Head of caudate nucleus (tissue), 42 donors: ENCODE results near the gene ECT2.
"Not testable (repeated sequence)": the region's sequence is repeated elsewhere in the genome, so short reads cannot be mapped to it uniquely, and the experiment has no call there.

Experiments used
- DNase-seq, 42 donors: peaks; one replicate each; pipeline versions ENCODE4 v3.0.0 to v3.0.0-alpha.2; 2020 to 2021; ENCODE audit warnings: mixed read lengths in 7 of 42
- intact Hi-C: fragments of 100-400 bp; cut with DNase I; formaldehyde crosslinking; loops from one replicate; pipeline ENCODE4 v1.15.0; 2022

Gene ECT2, protein sequence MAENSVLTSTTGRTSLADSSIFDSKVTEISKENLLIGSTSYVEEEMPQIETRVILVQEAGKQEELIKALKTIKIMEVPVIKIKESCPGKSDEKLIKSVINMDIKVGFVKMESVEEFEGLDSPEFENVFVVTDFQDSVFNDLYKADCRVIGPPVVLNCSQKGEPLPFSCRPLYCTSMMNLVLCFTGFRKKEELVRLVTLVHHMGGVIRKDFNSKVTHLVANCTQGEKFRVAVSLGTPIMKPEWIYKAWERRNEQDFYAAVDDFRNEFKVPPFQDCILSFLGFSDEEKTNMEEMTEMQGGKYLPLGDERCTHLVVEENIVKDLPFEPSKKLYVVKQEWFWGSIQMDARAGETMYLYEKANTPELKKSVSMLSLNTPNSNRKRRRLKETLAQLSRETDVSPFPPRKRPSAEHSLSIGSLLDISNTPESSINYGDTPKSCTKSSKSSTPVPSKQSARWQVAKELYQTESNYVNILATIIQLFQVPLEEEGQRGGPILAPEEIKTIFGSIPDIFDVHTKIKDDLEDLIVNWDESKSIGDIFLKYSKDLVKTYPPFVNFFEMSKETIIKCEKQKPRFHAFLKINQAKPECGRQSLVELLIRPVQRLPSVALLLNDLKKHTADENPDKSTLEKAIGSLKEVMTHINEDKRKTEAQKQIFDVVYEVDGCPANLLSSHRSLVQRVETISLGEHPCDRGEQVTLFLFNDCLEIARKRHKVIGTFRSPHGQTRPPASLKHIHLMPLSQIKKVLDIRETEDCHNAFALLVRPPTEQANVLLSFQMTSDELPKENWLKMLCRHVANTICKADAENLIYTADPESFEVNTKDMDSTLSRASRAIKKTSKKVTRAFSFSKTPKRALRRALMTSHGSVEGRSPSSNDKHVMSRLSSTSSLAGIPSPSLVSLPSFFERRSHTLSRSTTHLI

DNA sequence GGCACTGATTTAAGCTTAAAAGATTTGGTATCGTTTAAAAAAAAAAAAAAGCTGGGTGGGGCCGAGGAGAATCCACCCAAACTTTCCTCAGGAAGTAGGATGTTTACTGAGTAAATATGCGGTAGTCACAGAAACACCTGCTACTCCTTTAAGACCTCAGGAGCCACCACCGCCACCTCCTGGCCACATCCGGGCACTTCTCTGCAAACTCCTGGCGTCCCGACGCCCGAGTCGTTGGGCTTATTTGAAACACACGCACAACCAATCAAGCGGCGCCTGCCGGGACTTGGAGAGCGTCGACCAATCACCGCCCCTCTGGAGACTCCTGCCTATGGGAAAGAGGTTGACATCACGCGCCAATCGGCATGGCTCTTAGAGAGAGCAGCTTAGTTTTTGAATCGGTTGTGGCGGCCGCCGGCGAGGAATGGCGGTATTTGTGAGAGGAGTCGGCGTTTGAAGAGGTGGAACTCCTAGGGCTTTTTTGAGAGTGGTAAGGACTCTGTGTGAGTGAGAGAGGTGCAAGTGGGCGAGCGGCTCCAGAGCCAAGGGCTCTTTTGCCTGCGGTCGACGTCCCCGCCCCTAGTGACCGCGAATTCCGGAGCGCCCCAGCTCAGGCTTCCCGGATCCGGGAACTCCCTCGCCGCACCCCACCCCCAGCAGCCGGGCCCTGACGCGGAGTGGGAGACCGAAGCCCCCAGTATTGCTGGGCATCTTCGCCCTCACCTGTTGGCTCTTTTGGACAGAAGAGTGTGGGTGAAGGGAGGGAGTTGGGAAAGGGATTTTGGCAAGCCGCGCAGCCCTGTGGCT, at the start of gene ECT2:
Gene ECT2 (plus strand): TSS at position 359 of the 807 bp plus-strand sequence. CDS start 3,805 bp downstream, outside the sequence.
- intact Hi-C loops, result no loop called here
- peak; percentile 97 to 100 (median 99) for DNase-seq

DNA sequence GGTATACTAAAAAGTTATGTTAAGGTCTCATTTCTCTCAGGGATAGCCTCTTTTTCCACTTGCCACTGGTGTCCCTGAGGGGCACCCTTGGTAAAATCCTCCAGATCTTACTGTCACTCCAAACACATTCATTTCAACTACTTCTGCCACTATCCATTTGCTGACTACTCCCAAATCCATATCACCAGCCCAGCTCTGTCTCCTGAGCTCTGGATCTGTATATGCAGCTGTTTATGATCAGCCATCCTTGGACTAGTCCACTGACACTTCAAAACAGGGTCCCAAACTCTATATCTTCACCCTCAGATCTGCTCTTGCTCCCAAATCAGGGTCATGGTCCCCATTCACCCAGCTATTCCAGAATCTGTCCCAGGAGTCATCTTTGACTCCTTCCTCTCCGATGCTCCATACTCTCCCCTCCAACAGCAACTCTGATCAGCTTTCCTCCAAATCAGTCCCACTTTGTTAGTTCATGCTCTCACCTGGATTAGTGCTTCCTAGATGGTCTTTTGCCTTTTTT, 49.5 kb upstream of the ECT2 start:
- DNase-seq, result no peak
- intact Hi-C loops, result no loop called here

DNA sequence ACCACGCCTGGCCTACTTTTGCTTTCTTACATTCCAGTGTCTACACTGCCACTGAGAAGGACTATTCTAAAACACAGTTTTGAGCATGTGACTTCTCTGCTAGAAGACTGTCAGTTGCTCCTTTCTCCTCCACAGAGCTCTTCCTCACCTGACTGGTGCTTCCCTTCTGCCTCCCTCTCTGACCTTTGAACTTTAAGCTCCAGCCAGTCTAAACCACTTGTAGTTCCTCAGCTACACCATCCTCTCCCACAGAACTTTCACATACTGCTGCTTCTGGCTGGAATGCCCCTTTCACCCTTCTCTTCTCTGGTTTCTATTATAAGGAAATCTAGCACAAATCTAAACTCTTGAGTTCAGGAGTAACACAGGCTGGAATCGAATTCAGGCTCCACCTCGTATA, 48.8 kb upstream of the ECT2 start:
- intact Hi-C loops, result no loop called here

DNA sequence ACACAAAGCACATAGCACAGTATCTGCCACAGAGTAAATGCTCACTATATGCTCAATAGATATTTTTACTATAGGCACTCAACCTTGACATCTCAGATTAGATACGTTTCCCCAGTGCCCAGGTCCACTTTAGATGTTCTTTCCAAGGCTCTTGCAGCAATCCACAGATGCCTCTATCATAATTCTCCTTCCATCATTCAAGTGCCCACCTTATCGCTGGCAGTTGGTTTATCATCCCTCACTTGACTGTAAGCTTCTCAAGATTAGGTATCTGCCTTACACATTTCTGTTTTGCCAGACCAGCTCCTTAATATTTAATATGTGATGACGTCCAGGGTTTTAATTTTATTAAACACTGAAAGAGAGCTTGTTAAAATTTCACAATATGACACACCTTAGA, 48.3 kb upstream of the ECT2 start:
- no peak for DNase-seq
- intact Hi-C loops, result no loop called here

More for the DNA sequence above, 48.8 kb upstream of the ECT2 start:
- no peak for DNase-seq

DNA sequence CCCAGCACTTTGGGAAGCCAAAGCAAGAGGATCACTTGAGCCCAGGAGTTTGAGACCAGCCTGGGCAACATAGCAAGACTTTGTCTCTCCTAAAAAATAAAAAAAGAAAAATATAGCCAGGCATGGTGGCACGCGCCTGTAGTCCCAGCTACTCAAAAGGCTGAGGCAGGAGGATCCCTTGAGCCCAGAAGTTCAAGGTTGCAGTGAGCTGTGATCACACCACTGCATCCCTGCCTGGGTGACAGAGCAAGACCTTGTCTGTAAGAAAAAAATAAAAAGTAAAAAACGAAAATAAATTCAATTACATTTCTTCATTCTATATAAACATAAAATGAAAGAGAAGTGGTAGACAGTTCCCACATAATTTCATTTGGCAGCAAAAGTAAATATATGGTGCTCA, 47.8 kb upstream of the ECT2 start:
- DNase-seq, intact Hi-C loops: not testable (repeated sequence)

DNA sequence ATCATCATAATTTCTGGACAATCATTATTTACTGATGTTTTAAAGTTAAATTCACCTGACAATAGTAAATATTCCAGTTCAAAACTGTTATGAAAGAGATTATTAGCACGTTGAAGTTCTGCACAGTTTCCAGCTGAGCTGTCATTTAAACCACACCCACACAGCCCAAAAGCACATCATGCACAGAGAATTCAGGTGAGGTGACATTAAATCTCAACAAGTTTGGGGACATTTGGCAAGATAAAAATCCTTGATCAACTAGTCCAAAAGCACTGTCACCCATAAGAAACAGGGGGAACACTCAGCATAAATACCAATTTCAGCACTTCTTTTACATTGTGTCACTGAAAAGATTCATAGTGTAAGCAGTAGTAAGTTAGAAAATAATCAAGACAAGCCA, 46.5 kb upstream of the ECT2 start:
- DNase-seq, result peak in 26 of 42 donors; percentile 6 to 77 (median 42)
- intact Hi-C loops, result no loop called here

DNA sequence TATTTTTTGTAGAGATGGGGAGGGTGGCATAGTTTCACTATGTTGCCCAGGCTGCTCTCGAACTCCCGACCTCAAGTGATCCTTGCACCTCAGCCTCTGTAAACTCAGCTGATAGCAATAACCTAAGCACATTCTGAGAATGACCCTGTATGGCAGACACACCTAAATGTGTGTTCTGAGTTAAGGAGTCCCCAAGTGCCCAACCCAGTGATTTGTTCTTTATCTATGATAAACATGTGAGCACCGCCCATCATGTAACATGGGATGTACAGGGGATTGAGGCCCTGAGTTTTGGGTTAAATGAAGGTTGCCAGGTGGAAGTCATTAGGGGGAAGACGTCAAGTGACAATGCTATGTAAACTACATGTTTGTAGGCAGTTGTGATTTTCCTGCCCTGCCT, 45.4 kb upstream of the ECT2 start:
- no peak for DNase-seq
- intact Hi-C loops, result no loop called here

DNA sequence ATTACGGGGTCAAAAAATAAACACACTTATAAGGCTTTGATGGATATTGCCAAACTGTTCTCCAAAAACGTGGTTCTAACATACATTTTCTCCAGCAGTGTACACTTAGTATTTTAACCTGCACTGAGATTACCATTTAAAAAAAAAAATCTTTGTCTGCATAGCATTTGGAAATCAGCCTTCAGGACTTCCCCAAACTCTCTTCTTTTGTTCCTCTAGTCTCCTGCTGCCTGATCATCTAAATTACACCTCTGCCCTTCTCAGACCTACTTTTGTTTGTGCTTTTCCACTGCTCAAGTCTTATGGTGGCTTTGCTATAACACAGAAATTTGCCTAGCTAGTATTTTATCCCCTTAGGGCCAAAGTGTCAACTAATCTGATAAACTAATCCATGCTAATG, 43.5 kb upstream of the ECT2 start:
- intact Hi-C loops, result no loop called here
- no peak for DNase-seq

DNA sequence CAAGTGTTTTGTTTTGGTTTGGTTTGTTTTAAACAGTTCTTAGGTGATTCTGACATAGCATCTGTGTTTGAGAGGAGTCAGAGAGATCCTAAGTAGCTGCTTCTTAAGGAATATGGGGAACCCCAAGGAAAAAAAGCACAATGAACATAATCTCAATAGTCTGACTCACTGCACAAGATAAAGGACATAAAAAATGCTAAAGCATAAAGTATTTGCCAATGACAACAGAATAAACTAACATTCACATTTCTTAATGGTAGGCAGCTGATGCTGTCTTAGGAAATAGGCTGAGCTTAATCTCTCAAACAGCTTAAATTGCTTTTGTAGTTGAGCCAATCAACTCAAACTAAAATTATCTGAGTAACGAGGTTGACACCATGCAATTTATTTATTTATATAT, 42.6 kb upstream of the ECT2 start:
- DNase-seq, result no peak
- intact Hi-C loops, result no loop called here

DNA sequence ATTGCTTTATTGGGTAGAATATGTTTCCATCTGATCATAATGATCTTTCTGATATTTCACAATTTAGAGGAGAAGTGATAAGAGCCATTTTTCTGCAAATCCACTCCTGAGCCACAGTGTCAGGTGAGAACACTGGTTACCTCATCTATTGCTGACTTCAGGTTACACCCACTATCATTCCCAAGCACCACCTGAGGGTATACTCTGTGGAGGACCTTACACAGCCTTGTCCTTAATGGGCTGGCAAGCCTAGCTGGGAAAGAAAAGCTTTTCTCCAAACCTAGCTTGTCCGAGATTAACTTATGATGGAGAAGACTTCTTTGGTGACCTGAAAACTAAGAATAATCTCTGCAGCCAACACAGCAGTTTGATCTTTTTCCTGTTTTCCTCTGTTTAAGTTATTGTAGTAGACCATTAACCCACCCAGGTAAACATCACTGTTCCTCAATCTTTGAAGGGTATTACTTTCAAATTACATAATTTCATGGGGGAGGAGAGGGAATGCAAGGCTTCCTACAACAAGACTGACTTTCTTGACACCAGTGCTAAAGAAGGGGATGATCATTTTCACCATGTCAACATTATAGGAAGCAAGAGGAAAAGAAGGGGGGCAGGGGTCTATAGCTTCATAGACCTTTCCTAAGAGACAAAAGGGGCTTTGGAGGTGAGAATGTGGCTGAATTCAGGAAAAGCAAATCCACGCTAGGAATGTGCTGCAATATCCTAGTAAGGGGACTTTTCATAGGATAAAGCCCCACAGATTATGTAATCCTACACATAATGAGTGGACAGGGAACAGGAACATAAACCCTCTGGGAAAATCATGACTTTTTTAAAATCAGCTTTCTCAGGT, 41.4 kb upstream of the ECT2 start:
- DNase-seq, result peak in 1 of 42 donors; percentile 35
- intact Hi-C loops, result no loop called here

DNA sequence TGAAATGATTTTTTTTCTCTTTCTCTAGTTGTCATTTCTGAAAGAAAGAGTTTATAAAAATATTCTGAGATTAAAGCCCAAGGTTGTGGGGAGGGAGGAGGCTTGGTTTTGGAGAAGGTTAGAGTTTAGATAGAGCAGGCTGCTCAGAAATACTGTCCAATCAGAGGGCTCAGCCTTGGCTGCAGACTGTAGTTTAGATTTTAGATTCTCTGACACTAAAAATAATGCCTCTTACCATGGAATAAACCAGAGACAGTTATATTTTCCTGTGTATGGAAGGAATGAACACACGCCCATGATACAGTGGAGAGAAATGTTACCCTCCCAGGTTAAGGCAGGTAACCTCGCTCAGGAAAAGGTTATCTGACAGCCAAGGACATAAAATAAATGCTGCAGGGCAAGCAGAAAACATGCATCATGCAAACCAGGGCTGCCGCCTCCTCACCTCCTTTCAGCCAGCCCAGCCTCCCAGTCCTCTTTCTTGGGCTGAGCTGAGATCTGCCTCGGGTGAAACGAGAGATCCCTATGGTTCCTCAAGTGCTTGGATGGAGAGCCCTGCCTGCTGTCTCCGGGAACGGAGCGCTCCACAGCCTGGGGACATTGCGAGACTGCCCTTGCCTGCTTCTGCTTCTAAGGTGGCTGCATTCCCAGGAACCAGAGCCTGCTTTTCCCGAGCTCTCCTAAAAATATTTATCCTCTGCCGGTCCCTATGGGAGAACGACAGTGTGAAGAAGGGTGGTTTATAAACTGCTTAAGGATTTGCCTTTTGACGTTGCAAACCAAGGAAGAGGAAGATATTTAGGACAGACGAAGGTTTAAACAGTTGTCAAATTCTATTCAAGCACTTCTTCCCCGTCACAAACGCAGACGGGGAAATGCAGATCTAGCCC, 40.5 kb upstream of the ECT2 start:
- intact Hi-C loops, result no loop called here

DNA sequence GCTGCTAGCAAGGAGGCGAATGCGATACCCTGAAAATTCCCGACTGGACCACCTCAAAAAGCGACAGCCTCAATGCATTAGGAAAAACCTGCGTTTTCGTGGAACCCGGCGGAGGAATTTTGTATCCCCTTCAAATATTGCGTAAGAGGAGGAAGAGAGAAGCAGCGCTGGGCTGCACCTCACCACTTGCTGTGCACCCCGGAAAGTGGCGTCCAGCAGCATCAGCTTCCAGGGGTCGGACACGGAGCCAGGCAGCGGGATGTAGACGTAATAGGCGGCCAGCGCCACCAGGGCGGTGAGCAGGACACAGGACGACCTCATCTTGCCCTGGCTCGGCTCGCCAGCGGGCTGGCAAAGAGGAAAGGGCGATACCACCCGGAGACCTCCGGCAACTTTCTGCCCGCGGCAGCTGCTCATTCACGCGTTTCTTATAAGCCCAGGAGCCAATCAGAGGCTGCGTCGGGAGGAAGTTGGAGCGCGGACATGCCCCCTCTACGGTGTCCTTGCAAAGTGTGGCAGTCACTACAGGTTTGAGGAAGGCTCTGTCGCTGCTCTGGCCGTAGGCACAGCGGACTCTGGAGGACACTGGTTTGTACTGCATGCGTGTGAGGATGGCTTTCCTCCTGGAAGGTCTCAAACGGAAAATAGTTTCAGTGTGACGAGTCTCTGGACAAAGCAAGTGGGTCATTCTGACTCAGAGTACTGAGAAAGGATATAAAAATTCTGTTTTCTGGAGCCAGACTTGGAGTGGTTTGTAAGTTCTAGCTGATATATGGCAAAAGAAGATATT, 39.7 kb upstream of the ECT2 start, which contains the start of gene NCEH1:
Gene NCEH1 (minus strand): TSS at position 404 of the 790 bp plus-strand sequence. CDS start 83 bp downstream, at position 321.
- DNase-seq, result peak; percentile 69 to 96 (median 88)
- intact Hi-C loops, result no loop called here

More for the DNA sequence above, 40.5 kb upstream of the ECT2 start:
- peak in 40 of 42 donors; percentile 11 to 73 (median 43) for DNase-seq

DNA sequence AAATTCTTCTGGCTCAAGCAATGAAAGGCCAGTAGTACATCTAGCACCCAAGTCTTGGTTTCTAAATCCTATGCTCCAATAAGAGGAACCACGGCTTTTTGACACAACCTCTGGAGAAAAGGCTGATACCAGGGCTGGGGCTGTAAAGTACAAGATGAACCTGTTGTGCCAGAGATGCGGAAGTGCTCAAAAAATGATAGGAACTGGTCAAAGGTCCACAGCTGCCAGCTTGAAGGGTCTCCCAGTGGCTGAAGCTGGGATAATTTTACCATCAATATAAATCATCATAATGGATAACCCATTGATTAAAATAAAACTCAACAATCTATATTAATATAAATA, 39.1 kb upstream of the ECT2 start:
- intact Hi-C loops, result no loop called here

DNA sequence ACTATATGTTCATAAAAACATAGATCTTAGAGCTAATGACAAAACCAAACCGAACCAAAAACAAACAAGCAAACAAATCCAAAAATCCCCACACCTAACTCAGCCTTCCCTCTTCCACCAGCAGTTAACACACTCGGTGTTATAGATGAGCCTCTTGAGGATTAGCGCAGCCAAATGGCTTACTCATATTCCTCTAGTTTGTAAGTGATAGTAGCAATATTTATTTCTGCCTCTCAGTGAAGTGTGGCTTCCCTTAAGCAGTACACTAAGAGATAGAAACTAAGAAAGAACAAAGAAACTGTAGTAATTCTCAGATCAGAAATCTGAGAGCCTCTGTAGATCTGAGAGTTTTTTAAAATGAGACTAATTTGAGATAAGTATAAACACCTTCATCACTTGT, 37.2 kb upstream of the ECT2 start:
- intact Hi-C loops, result no loop called here
- DNase-seq, result no peak

More for the DNA sequence above, 39.1 kb upstream of the ECT2 start:
- DNase-seq, result no peak

DNA sequence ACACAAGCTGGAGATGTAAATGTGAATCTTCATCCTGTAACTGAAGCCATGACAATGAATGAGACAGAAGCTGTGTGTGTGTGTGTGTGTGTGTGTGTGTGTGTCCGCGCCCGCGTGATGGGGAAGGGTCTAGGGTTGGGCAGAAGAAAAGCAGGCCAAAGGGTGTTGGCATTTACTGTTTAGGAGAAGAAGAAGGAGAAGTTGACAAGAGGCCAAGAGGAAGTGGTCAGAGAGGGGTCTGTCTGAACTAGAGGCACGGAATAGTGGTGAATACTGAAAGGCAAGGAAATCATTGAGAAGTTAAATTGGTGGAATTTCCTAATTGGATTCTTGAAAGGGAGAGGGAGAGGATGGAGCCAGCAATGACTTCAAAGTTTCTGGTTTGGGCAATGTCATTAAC, 34.0 kb upstream of the ECT2 start:
- intact Hi-C loops, result no loop called here
- peak in 23 of 42 donors; percentile 12 to 53 (median 31) for DNase-seq

DNA sequence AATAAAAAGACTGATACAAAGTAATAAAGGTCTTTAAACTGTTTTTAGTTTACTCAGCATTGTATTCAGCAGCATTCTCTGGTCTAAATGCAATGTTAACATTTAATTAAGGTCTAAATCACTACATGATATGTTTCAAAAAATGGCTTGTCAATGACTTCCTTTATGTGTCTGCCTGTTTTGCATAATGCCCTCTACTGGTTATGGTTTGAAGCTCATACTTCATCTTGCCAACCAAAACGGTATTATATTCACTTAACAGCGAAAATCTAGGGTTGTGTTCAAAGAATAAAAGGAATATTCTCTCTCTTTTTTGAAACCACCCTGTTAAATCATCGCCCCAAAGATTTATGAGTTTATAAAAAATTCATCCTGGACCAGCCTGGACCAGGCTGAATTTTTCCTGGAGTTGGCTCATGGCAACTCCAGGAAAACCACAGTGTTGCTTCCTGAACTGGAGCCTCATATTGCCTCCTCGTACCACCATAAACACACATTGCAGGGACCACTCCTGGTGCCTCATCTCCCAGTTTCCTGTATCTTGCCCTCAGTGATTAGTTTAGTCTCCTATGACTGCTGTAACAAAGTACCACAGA, 32.9 kb upstream of the ECT2 start:
- intact Hi-C loops, result no loop called here
- DNase-seq, result no peak
